Skeletal muscle tissue (tissue), 4 donors: ENCODE data around the gene USP33. TPM values are rescaled to one million over a fixed set of nuclear protein-coding genes. Genes with fewer than 3 reads are reported as not detected.
"Not testable (repeated sequence)": the region's sequence is repeated elsewhere in the genome, so short reads cannot be mapped to it uniquely, and the experiment has no call there.

ENCODE experiments used
- H3K27ac ChIP-seq: one replicate; pipeline ENCODE4 v1.7.0; 2013; ENCODE audit warnings: mild to moderate bottlenecking, low read depth, low read length, inconsistent platforms
- H3K27me3 ChIP-seq, 3 donors: one replicate each; pipeline ENCODE4 v1.7.0; 2013; ENCODE audit warnings: low read length in 3 of 3; ENCODE audit not compliant: control insufficient read depth in 3 of 3, insufficient read depth in 3 of 3
- H3K36me3 ChIP-seq, 3 donors: one replicate each; pipeline ENCODE4 v1.7.0; 2013; ENCODE audit warnings: low read length in 3 of 3; ENCODE audit not compliant: control insufficient read depth in 3 of 3, insufficient read depth in 3 of 3
- H3K4me1 ChIP-seq, 3 donors: one replicate each; pipeline ENCODE4 v1.7.0; 2013; ENCODE audit warnings: low read length in 3 of 3, mild to moderate bottlenecking in 3 of 3; ENCODE audit not compliant: control insufficient read depth in 3 of 3, insufficient read depth in 3 of 3
- H3K4me3 ChIP-seq, 3 donors: one replicate each; pipeline ENCODE4 v1.7.0; 2013; ENCODE audit warnings: low read length in 3 of 3
- H3K9ac ChIP-seq, 3 donors: one replicate each; pipeline ENCODE4 v1.7.0; 2013; ENCODE audit warnings: low read length in 3 of 3, mild to moderate bottlenecking in 3 of 3, moderate library complexity in 2 of 3, low read depth in 1 of 3
- H3K9me3 ChIP-seq, 3 donors: one replicate each; pipeline ENCODE4 v1.7.0; 2013; ENCODE audit warnings: low read length in 3 of 3; ENCODE audit not compliant: control insufficient read depth in 3 of 3
- total RNA-seq: library from RNA; depleted of rRNA; stranded (reverse); fragments of >200 nt; gene quantifications from one replicate; pipeline ENCODE4 v1.2.3, GENCODE V29; 2014
- donor health status: Osteomylitis.

The USP33 gene
- total RNA-seq, 1 donor from 2014 or later: 79.9 TPM

DNA sequence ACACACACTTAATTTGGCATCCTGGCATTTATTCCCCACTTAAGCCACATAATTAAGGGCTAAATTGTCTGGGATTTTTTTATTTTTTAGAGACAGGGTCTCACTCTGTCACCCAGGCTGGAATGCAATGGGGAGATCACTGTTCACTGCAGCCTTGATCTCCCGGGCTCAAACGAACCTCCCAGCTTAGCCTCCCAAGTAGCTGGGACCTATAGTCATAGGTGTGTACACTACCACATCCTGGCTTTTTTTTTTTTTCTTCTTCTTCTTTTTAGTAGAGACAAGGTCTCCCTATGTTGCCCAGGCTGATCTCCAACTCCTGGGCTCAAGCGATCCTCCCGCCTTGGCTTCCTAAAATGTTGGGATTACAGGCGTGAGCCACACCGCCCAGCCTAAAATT lies 101.4 kb downstream of the USP33 start:
- Histone ChIP-seq H3K36me3 (no peaks in the 10 kb centered on the region), H3K9me3 (no peaks in the 10 kb centered on the region), H3K4me3 (no peak overlapping the region), H3K9ac (no peak overlapping the region), H3K4me1 (no peaks in the 10 kb centered on the region), H3K27me3 (no peaks in the 10 kb centered on the region), H3K27ac (no peak overlapping the region)

GRCh38 chr1:77655431-77655974 lies 104.1 kb downstream of the USP33 start:
- Histone ChIP-seq H3K36me3 (no peaks in the 10 kb centered on the region), H3K9me3 (no peaks in the 10 kb centered on the region), H3K27me3 (no peaks in the 10 kb centered on the region), H3K27ac (no peak overlapping the region), H3K4me1 (peaks cover 0 to 5% (median 3%) of the 10 kb centered on the region in 3 donors), H3K4me3 (no peak overlapping the region), H3K9ac (no peak overlapping the region)

DNA sequence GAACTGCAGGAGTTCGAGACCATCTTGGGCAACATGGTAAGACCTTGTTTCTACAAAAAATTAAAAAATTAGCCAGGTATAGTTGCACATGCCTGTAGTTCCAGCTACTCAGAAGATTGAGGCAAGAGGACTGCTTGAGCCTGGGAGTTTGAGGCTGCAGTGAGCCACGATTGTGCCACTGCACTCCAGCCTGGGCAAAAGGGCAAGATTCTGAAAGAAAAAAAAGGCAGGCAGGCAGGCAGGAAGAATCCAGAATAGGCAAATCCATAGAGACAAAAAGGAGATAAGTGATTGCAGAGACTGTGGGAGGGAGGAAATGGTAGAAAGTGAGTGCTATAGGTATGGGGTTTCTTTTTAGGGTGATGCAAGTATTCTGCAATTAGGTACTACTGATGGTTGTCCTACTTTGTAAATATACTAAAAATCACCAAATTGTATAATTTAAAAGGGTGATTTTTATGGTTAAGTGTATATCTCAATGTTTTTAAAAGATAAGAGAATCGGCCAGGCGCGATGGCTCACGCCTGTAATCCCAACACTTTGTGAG lies 106.6 kb downstream of the USP33 start:
- H3K4me1 ChIP-seq: peaks cover 0 to 5% (median 3%) of the 10 kb centered on the region in 3 donors
- no peak overlapping the region for H3K27ac ChIP-seq
- no peak overlapping the region for H3K4me3 ChIP-seq
- no peaks in the 10 kb centered on the region for H3K9me3 ChIP-seq
- no peak overlapping the region for H3K9ac ChIP-seq
- H3K27me3 ChIP-seq: no peaks in the 10 kb centered on the region
- no peaks in the 10 kb centered on the region for H3K36me3 ChIP-seq

- H3K27me3 ChIP-seq: no peaks in the 10 kb centered on the region
- no peaks in the 10 kb centered on the region for H3K36me3 ChIP-seq
- no peaks in the 10 kb centered on the region for H3K9me3 ChIP-seq
- H3K4me1 ChIP-seq: peaks cover 0 to 5% (median 3%) of the 10 kb centered on the region in 3 donors
- H3K9ac ChIP-seq: no peak overlapping the region
- no peak overlapping the region for H3K4me3 ChIP-seq
- H3K27ac ChIP-seq: no peak overlapping the region
Measured at GRCh38 chr1:77652268-77652667, 107.4 kb downstream of the USP33 start.

DNA sequence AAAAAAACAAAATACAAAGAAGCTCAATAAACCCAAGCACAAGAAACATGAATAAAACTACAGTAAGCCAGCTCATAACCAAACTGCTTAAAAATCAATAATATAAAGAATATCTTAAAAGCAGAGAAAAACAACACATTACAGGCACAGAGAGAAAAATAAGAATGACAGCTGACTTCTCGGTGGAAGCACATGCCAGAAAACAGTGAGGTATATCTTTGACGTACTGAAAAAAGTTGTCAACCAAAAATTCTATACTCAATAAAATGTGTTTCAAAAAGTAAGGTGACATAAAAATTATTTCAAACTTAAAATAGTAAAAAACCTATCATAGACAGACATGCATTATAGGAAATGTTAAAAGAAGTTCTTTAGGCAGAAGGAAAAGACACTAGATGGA lies 110.5 kb downstream of the USP33 start:
- H3K4me1 ChIP-seq: peaks cover 0 to 5% (median 3%) of the 10 kb centered on the region in 3 donors
- no peaks in the 10 kb centered on the region for H3K27me3 ChIP-seq
- H3K4me3 ChIP-seq: no peak overlapping the region
- H3K36me3 ChIP-seq: peaks cover 0 to 6% (median 0%) of the 10 kb centered on the region in 3 donors
- no peak overlapping the region for H3K9ac ChIP-seq
- H3K27ac ChIP-seq: no peak overlapping the region
- no peaks in the 10 kb centered on the region for H3K9me3 ChIP-seq

GRCh38 chr1:77646224-77646623 lies 113.4 kb downstream of the USP33 start:
- not testable (repeated sequence) for H3K27me3 ChIP-seq, H3K27ac ChIP-seq, H3K36me3 ChIP-seq, H3K9ac ChIP-seq, H3K4me1 ChIP-seq, H3K9me3 ChIP-seq, H3K4me3 ChIP-seq

Other genes with a start within 250 kb of the USP33 start
- 82.5 TPM for gene ZZZ3, start 77.2 kb downstream of the USP33 start, total RNA-seq
- 19.8 TPM for gene MIGA1, start 19.8 kb upstream of the USP33 start, total RNA-seq
- 24.5 TPM for gene NEXN, start 128.8 kb upstream of the USP33 start, total RNA-seq
- gene FUBP1, start 219.2 kb upstream of the USP33 start, total RNA-seq: 124 TPM
- gene DNAJB4, start 245.1 kb upstream of the USP33 start, total RNA-seq: 53.8 TPM